GM19395 (cell line): ENCODE measurements around the gene OGT.
A peak's percentile ranks its signal among the peaks of the same experiment; 100 is the strongest.
"Not testable (repeated sequence)": the region's sequence is repeated elsewhere in the genome, so short reads cannot be mapped to it uniquely, and the experiment has no call there.

ENCODE experiments used
- ATAC-seq: cut with Tn5 transposase; IDR thresholded peaks from one replicate; pipeline ENCODE4 v1.9.1; 2021; ENCODE audit warnings: mild to moderate bottlenecking, moderate library complexity; ENCODE audit not compliant: unreplicated experiment

Gene OGT

DNA sequence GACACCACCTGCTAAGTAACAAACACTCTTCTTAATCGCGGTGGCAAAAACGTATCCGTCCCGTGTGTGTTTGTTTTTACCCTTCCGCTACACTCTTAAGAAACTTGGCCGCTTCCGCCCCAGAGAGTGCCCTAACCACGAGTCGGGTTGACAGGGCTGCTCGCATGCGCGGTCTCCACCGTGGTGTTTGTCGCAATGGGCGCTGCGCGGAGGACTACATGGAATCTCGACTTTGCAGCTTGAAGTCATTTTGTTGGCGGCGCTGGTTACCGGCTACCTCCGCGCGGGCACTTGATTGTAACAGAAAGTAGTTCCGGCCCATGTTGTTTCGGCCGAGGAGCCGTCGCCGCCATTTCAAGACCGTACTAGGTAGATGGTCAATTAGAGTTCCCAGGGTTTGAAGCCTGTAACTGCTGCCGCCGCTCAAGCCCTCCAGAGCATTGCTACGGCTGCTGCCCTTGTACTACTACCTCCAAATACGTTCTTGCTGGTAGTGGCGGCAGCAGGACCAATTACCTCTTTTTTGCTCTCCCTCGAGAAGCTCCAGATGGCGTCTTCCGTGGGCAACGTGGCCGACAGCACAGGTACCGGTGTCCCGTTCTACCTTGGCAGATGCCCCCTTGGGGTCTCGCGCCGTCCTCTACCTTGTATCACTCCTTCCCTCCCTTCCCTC lies at the start of gene OGT:
OGT (plus strand) TSS at position 352 of the 673 bp plus-strand sequence; CDS start at position 548, 196 bp downstream.
- ATAC-seq = peak; percentile 69

DNA sequence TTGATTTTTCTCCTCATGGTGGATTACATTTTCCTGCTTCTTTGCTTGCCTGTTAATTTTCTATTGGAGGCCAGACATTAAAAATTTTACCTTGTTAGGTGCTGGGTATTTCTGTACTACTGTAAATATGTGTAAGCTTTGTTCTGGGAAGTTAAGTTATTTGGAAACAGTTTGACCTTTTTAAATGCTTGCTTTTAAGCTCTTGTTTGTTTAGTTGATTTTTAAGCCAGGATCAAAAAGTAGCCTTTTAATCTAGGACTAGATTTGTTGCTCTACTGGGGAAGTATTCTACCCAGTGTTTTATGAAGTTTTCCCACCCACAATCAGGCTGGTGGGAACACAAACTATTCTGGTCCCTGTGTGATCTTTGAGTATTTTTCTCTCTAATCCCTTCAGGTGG lies 45.1 kb upstream of the OGT start:
- ATAC-seq = no peak

DNA sequence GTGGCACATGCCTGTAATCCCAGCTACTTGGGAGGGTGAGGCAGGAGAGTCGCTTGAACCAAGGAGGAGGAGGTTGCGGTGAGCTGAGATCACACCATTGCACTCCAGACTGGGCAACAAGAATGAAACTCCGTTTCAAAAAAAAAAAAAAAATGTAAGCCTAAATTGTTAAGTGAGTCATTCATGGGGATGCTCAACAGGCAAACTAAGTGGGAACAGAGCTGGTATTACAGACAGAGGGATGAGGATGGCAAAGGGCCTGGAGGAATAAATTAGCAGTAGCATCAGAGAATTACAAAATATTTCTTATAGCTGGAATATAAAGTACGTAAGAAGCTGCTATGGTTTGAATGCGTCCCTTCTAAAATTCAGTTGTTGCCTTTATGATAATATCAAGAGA lies 43.4 kb upstream of the OGT start:
- no peak for ATAC-seq

DNA sequence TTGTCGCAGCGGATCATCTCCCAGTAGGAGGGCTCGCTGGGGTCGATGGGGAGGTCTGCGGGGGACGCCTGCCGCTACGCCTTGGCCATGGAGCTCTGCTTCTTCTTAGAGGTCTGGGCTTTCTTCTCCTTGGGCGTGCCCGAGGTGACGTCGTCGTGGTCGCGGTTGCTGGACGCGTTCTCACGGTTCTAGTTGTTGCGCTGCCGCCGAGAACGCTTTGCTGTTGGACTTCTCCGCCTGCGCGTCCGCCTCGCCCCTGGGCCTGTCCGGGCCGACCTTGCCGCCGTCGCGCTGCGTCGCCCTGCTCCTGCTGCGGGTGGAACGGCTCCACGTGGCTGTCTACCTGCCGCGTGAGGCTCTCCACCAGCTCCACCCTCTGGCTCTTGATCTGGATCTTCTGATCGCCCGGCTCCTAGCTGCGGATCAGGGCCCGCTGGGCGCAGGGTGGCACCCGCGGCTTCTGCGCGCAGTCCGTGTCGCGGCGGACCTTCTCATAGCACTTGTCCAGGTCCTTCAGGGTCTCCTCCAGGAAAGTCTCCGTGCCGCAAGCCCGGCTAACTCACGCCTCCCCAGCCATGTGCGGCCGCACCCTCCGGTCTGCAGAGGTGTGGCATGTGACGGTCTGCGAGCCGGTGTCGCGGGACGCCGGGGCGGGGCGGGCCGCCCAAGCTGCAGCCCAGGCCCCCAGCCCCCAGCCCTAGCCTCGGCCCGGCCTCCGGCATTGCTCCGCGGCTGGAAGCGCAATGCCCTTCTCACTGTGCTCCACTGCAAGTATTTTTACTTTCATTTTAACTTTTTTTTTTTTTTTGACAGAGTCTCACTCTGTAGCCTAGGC lies 40.5 kb upstream of the OGT start:
- ATAC-seq = peak; percentile 62

DNA sequence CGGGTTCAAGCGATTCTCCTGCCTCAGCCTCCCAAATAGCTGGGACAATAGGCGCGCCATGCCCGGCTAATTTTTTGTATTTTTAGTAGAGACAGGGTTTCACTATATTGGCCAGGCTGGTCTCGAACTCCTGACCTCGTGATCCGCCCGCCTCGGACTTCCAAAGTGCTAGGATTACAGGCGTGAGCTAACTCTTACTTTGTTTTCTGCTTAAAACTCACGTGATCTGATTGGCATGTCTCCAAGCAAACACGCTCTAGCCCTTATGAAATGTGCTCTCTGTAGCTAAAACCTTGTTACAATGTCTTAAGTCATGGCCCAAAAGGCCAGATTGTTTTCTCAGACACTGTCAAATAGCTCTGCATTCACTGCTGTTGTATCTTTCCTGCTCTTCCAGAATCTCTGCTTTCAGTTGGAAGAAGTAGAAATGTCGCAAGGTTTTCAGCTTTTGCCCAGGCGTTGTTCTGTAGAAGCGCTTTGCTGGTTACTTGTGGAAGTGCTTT lies 39.7 kb upstream of the OGT start:
- no peak for ATAC-seq

DNA sequence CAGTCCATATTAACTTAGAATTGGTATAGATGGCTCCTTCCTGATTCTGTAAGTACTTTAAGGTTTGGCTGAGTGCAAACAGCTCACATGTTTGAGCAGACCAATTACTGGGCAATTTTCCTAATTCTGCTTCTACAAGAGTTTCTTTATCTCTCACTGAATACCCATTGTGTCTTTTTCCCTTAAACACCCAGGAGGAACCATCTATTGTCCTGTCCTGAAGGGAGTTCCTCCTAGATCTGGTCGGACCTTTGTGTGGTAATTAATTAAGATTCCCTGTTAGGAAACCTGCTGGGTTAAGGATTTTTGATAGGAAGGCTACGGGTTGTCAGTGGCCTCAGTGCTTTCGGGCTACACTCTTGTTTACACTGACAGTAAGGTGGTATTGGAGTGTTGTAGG lies 36.9 kb upstream of the OGT start:
- not testable (repeated sequence) for ATAC-seq

DNA sequence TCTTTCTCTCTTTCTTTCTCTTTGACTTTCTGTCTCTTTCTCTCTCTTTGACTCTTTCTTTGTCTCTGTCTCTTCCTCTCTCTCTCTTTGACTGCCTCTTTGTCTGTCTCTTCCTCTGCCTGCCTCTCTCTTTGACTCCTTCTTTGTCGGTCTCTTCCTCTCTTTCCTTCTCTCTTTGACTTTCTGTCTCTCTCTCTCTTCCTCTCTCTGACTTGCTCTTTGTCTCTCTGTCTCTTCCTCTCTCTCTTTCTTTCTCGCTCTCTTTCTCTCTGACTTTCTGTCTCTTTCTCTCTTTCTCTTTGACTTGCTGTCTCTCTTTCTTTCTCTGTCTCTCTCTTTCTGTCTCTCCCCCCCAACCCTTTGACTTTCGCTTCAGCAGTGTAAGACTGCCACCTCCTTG lies 36.4 kb upstream of the OGT start:
- ATAC-seq = no peak

DNA sequence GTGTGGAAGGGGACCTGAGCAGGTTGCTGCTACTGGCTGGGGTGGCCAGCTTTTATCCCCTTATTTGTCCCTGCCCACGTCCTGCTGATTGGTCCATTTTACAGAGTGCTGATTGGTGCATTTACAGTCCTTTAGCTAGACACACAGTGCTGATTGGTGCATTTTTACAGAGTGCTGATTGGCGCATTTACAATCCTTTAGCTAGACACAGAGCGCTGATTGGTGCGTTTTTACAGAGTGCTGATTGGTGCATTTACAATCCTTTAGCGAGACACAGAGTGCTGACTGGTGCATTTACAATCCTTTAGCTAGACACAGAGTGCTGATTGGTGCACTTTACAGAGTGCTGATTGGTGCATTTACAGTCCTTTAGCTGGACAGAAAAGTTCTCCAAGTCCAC lies 30.8 kb upstream of the OGT start:
- ATAC-seq = not testable (repeated sequence)

DNA sequence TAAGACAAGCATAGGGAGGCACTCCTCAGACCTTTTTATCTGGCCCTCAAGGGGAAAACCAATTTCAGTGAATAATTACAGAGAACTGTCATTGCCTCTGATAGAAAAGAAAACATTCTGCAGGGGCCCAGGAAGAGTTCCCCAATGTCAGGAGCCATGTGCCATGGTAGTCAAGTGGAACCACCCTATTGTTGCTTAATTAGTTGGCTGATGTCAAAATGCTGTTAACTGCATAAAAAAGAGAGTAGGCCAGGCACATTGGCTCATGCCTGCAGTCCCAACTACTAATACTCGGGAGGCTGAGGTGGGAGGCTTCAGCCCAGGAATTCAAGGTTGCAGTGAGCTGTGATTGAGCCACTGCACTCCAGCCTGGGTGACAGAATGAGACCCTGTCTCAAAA lies 28.6 kb upstream of the OGT start:
- ATAC-seq = no peak

DNA sequence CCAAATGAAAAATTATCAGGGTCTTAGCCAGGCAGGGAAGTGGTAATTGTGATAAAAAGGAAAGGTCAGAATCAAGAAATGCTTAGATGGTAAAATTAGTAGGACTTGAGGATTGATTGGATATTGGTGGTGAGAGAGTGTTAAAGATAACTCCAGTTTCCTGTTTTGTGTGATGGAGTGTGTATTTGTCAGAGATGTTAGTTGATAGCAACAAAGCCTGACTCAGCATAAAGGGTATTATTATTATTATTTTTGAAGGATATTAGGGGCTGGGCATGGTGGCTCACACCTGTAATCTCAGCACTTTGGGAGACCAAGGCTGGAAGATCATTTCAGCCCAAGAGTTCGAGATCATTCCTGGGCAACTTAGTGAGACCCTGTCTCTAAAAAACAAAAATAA lies 23.6 kb upstream of the OGT start:
- ATAC-seq = no peak

DNA sequence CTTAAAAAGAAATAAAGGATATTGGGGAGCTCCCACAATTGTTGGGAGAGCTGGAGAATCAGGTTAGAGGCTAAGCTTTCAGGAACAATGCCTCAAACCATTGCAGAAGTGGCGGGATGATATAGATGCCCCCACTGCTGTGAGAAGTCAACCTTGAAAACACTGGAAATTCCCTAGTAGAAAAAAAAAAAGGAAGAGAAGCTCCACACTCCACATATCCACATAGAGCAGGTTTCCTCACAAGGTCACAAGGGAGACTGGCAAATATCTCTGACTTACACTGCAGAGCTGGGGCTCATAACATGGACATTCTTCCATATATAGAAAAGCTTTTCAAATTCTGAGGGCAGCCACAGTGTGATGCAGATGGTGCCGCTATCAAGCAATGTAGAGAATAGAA lies 22.7 kb upstream of the OGT start:
- no peak for ATAC-seq

DNA sequence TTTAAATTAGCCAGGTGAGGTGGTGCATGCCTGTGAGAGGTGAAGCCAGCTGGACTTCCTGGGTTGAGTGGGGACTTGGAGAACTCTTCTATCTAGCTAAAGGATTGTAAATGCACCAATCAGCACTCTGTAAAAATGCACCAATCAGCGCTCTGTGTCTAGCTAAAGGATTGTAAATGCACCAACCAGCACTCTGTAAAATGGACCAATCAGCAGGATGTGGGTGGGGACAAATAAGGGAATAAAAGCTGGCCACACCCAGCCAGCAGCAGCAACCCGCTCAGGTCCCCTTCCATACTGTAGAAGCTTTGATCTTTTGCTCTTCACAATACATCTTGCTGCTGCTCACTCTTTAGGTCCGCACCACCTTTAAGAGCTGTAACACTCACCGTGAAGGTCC lies 19.2 kb upstream of the OGT start:
- ATAC-seq = not testable (repeated sequence)

DNA sequence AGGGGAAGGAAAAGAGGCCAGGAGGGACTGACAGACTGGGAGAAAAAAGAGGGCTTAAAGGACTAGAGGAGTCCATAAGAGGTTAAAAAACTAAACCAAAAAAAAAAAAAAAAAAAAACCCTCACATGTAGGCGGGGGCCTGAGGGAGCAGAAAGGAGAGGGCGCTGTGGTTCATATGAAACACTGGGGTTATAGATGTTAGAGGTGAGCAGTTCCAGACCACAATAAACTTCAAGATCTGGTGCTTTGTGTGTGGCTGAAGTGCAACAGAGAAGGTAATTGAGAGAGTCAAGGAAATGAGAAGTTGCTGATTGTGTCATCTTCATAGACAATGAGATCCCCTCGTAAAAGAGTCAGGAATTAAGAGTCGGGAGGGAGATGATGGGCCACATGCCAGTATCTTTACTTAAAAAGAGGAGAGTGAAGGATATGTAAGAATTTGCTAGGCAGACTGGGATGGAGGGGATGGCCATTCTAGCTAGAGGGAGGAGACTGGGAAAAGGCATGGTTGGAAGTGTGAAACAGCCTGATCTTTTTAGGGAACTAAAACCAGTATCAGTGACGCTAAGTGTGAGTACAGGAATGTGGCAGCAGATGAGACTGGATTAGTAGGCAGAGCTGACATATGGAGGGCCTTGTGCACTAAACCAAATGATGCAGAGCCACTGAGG lies 18.4 kb upstream of the OGT start:
- peak; percentile 89 for ATAC-seq

DNA sequence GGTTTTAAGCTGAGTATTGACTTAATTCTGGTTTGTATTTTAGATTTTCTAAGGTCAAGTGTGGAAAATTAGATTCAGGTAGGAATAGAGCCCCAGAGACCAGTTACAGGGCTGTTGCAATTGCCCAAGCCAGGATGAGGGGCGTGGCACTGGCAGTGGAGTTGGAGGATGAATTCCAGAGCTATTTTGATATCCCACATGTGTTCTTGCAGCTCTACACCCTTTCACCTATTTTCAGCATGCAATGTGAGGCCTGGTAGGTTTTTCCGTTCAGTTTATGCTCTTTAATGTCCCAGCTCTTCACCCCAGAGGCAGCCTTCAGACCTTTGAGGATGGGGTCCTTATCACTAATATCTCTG lies 17.9 kb upstream of the OGT start:
- no peak for ATAC-seq

DNA sequence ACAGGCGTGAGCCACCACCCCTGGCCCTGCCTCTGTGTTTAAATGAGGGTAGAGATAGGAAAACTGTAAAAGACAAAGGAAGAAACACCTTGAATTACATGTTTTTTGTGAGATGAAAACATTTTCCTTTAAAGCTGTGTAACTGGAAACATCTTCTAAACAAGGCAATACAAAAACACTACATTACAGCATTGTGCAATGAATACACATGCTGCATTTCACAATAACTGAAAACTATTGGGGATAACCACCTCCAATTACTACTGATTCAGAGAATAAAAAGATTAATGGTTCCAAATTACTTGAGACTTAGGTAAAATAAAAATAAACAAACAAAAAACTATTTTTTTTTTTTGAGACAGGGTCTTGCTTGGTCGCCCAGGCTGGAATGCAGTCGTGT lies 7.6 kb upstream of the OGT start:
- ATAC-seq = no peak

DNA sequence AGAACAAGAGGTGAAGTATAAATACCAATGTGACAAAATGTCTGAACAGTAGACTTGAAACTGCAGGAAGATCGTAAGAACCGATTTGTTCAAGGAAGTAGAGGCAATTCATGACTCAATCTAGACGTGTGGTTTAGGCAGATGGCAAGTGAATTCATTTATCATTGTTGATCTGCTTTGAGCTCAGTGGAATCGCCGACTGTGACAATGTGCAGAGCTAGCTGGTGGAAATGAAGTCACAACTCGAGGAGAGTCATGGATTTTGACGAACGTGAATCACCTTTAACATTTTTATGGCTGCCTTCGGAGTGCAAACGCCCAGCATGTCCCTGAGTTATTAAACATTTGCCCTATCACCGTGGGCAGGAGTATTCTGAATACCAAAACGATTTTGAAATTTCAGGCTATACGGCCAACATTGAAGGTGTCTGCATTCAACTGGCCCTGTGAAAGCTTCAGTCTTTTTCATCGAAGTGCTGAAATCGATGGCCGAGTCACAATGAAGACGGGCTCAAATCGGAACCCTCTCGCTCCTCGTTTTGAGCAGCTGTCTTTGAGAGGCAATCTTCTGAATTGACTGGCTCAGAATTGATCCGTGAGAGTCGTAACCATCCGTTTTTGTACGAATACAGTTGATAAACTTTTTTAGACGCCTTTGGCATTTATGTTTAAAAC lies 689 bp upstream of the OGT start:
- ATAC-seq = peak; percentile 24

DNA sequence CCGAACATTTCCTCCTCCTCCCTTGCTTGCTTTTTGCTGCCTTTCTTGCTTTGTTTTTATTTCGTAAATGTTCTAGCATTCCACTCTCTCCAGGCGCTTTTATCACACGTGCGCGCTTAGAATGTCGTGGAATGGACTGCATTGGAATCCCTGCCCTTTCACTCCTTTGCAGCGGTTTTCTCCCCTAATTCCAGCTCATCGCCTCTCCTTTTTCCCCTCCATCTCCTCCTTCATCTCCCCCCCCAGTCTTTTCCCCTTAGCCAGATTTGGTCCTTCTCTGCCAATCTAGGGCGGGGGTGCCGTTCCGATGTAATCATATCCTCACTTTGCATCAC lies 579 bp downstream of the OGT start:
- no peak for ATAC-seq

DNA sequence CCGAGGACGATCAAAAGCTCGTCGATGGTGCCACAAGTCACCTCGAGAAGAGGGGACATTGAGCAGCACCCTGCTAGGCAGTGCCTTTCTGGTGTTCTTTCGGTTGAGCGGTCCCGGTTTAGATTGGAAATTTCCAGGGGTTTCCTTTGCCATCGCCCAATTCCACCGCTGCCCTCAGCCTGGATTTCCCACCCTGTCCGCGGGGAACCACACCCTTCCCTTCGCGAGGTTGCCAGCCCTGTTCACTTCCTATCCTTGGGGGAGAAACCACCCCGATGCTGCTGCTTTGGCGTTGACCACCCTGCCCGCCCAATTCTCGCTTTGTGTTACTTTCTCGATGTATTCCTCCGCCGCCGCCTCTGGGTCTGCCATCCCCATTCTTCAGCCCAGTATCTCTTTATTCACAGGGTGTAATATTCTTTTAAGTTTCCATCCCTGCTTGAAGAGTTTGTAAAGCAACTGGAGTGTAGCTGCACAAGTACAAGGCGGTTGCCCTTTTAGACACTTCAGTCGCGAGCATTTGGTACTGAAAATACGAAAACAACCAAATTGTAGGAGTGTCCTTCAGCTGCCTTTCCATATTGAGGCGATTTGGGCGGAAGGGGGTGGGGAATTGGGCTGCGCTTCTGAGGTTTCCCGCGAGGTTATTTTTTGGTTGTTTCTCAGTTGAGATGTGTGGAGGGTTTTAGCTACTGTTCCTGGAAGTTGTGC lies 1.1 kb downstream of the OGT start:
- peak; percentile 37 for ATAC-seq

DNA sequence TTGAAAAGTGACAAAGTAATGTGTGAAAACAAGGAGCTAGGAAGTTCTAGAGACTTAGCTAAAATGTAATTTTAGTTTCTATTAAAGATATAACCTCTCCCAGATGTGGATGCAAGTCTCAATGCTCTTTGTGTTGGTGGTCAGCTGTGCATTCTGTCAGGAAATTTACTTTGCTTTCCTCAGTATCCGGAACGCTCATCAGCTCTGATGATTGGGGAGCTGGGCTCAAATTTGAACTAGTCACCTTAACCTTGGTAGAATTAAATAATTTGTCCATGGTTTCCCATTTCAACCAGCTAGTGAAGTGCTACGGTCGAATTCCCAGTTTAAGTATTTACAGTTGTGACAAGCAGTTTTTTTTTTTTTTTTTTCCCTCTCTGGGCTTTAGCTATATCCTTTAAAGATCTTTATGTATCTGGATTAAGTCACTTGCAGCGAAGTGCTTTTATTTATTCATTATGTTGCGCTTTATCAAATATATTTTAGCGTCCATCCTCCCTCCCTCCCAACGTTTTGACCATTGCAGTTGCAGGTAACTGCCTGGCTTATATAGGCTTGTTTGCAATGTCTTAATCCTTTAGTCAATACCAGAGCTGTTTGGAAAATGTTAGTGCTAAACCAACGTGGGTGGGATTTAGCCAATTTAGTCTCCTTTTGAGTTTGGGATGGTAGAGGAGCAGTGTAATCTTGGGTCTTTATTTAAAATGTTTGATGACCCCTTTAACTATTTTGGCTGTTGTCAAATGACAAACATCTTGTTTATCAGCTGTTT lies 2.1 kb downstream of the OGT start:
- ATAC-seq = no peak

DNA sequence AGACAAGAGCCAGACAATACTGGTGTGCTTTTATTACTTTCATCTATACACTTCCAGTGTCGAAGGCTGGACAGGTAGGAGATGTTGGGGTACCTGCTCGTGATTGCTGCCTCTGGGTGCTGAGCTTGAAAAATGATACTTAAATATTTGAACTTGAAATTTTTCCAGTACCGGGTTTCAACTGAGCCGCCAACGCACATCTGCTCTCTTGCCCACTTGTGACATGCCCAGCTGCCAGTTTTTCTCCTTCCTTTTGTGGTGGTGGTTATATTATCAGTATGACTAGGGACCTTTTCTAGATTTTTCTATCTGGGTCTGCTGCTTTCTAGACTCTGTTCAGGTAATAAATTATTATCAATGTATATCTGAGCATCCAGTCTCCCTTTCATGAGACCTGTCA lies 3.4 kb downstream of the OGT start:
- no peak for ATAC-seq
